Mucosa of gallbladder (tissue), 1 donor: ENCODE data around the gene CYSLTR1. TPM values are rescaled to one million over a fixed set of nuclear protein-coding genes. Genes with fewer than 3 reads are reported as not detected.

ENCODE experiments used
- total RNA-seq: library from RNA; stranded (reverse); gene quantifications from one replicate; pipeline ENCODE4 v1.2.1, GENCODE V29; 2021
- donor health status: DM: no; HTN: no; CAD: no.

The CYSLTR1 gene
- total RNA-seq, 1 donor from 2014 or later = 3.5 TPM

Other genes starting within 250 kb of the CYSLTR1 start
- 317 TPM for gene PGK1, start 223.4 kb downstream of the CYSLTR1 start, total RNA-seq
- gene TAF9B, start 188.0 kb downstream of the CYSLTR1 start, total RNA-seq = 17.1 TPM